Stimulated activated naive CD8-positive, alpha-beta T cell treated with anti-CD3 and anti-CD28 coated beads, Interleukin-15, Interleukin-2, amounts not matched to agents 100 U/mL and 50 U/mL, for 24 hours (primary cell): ENCODE data around the gene APBB2.
"Not testable (repeated sequence)": the region's sequence is repeated elsewhere in the genome, so short reads cannot be mapped to it uniquely, and the experiment has no call there.

Experiments
- ATAC-seq: fragments of 150-1000 bp; cut with Tn5 transposase; one replicate; pipeline ENCODE4 v1.10.0; 2021
- DNase-seq: peaks from one replicate; pipeline ENCODE4 v3.0.0; 2021

Gene APBB2

DNA sequence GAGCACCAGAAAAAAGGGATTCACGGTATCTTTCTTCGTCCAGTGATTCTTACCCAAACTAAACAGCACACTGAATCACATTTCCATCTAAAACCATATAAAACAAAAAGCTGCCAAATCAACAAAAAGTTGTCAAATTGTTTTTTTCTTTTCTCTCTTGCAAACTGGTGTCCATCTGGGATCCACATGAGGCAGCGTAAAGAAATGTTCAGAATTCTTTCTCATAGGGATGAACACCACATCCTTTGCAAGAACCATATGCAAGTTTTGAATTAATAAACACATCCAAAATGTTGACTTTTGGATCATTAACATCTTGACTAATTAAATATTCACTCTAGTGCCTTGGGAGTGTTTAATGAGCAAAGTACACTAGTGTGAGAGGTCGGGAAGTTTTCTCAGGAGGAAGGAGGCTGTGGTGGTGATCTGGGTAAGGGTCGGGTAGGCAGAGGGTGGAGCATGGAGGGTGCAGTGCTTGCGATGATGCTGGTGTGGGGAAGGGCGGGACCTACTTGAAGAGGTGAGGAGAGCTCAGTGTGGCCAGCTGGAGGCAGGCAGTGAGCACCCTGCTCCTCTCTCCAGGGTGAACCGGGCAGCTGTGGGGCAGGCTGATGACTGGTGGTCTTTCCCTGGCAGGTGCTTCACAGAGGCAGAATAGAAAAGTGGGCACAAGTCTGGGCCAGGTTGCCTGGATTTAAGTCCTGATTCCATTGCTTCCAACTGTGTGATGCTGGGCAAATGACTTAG is 391.7 kb downstream of the APBB2 start:
- ATAC-seq (no peak), DNase-seq (no peak)

DNA sequence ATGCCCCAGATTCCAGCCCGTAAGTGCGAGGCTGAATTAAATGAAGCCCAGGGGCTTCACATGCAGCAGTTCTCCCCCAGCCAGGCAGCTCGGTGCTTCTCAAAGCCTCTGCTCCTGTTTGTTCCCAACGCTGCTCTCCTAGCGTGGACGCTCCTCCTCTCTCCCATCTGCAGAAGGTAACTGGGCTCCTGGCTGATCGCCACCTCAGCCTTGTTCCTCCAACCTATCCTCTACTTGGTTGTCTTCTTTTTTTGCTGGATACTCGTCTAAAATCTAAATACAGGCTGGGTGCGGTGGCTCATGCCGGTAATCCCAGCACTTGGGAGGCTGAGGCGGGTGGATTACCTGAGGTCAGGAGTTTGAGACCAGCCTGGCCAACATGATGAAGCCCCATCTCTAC is 394.2 kb downstream of the APBB2 start:
- DNase-seq (no peak), ATAC-seq (no peak)

DNA sequence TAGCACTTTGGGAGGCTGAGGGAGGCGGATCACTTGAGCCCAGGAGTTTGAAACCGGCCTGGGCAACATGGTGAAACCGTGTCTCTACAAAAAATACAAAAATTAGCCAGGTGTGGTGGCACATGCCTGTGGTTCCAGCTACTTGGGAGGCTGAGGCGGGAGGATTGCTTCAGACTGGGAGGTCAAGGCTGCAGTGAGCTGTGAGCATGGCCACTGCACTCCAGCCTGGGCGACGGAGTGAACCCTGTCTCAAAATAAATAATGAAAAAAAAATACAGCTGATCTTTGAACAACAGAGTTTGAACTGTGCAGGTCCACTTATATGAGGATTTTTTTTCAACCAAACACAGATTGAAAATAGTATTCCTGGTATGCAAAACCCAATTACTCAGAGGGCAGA is 397.2 kb downstream of the APBB2 start:
- ATAC-seq, DNase-seq: not testable (repeated sequence)

DNA sequence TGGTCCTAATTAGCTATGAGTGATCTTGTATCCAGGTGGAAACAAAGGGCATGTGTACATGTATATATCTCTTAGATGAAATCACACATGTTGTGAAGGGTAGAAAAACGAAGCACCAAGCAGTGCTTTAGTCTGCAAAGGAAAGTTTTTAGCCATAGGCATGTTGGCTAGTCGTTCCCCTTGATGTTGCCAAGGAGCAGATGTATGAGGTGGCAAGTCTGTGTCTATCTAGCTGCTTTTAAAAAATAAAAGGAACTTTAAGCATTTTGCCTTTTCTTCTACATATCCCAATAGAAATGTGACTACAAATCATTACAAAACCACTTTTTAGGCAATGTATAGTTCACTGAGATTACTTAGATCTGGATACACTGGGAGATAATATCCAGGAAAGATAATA is 401.5 kb downstream of the APBB2 start:
- ATAC-seq = no peak
- DNase-seq = no peak

DNA sequence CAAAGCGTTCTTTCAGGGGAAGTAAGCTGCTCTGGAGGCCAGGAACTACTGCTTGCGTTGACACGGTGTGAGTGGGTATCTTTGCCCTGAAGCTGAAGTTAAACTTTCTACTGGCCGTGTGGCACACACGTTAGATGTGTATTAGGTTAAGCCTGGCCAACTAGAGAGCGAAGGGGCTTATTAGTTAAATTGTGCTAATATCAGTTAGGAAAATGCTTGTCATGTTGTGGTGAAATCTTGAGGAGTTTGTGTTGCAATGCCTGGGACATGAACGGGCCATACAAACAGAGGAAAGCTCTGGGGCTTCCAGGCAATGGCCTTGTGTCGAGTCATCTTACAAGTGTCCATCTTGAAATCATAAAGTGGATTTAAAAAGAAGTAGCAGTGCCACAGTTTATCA is 402.0 kb downstream of the APBB2 start:
- ATAC-seq (no peak), DNase-seq (no peak)

DNA sequence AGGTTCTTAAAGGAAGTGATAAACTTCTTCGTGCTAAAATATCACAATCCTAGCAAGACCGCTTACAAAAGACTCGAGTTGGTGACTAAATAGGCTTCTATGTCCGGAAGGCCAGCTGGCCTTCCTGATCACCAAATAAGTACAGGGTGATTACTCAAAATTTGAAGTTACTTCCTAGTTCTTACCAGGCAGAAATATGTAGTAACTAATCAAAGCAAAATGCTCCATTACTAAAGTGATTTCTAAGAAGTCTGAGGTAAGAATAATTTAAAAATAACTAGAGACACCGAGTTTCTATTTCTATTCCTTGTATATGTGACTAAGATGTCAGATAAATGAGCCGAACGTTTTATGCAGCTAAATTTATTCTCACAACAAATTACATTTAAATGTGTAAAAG is 402.4 kb downstream of the APBB2 start:
- no peak for DNase-seq
- no peak for ATAC-seq

DNA sequence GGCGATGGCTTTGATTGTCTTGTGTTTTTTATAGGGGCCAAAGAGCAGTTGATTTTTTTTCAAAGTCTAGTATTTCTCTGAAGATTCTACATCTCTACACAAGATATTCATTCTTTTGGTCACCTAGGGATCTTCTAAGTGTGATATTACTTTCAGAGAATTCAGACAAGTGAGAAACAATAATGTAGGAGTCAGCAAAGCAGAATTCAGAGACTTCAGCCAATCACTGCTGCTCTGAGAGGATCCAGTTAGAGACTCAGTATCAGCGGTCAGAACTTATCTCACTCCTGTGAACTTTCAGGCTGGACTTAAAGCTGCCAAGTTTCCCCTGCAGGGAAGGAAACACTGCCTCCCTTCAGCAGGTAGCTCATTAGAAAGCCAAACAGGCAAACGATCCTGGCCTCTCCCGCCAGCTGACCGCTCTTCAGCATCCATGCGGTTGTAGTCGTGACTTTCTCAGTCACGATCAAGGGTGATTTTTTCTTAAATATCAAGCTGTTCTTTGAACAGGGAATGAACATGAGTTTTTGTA is 405.4 kb downstream of the APBB2 start:
- no peak for ATAC-seq
- DNase-seq = no peak

DNA sequence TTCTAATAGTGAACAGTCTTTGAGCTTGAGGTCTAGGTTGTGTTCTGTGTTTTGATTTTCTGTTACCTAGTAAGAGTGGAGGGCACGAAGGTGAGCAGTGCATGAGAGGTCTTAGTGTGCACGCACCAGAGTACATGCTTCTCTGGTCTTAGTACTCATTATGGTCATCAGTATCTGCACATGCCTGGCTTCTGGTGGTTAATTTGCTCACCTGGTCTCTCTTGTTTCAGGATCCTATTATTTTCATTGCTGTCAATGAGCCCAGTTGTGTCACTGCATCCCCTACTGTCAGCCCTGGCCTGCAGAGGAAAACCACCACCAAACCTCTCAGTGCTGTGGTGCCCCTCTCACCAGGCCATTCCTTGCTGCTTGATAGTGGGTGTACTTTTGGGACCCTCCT is 409.7 kb downstream of the APBB2 start:
- DNase-seq (no peak), ATAC-seq (no peak)

DNA sequence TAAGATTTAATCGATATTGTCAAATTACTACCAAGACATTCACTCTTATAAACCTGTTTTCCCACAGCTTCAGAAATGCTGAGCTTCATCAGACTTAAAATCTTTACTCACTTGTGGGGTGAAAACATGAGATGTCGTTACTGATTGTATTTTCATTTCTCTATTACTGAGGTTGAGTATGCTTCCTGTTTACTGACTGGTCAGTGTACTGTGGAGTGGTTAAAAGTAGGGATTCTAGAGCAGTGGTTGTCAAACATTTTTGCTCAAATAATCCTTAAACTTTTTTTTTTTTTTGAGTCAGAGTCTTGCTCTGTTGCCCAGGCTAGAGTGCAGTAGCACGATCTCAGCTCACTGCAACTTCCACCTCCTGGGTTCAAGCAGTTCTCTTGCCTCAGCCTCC is 414.3 kb downstream of the APBB2 start:
- ATAC-seq (no peak), DNase-seq (no peak)

DNA sequence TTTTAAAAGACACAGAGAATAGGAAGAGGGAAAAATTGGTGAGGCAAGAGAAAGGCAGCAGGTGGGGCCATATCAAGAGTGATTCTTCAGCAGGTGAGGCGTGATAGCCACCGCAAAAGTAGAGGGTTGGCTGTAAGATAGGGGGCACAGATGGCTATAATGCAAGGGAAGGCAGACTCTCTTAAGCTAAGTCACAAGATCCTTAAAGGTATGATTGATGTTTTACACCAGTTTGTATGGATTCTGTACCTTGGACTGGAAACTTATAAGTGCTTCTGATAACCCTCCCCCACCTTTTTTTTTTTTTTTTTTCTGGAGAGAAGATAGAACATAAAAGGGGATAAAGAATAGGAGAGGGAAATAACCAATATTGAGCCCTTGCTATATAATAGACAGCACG is 424.6 kb downstream of the APBB2 start:
- no peak for ATAC-seq
- DNase-seq = no peak

DNA sequence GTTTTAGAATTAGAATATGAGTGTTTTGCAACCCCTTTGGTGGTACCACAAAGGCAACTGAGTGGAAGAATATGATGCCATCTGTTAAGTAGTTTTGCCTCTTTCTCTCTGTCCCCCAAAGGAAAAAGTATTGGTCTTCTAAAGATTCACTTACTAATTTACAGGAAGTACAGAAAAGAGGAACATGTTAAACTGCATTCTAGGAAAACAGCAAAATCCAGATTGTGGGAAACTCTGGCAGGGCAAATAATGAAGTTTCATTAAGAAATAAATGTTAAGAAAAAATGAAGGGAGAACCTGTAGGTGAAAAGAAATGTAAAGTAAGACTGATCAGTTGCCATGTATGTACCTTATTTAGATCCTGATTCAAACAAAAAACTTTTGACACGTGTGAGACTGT is 425.3 kb downstream of the APBB2 start:
- DNase-seq = no peak
- no peak for ATAC-seq

DNA sequence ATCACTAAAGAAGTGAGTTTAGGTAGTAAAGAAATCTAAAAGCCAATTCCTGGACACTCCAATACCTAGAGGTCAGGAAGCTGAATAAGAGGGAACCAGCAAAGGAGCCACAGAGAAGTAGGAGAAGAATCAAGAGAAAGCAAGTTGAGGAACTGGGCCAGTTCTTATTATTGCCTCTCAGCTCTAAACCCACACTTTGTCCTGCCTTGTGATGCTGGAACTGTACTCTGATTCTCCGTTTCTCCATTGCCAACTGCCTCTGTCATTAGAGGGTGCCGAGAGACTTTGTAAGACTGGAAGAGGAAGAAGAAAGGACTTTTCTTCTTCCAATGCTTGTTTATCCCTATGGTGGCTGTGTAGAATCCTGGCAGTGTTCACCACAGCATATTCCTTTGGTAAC is 426.0 kb downstream of the APBB2 start:
- ATAC-seq = no peak
- DNase-seq = no peak

DNA sequence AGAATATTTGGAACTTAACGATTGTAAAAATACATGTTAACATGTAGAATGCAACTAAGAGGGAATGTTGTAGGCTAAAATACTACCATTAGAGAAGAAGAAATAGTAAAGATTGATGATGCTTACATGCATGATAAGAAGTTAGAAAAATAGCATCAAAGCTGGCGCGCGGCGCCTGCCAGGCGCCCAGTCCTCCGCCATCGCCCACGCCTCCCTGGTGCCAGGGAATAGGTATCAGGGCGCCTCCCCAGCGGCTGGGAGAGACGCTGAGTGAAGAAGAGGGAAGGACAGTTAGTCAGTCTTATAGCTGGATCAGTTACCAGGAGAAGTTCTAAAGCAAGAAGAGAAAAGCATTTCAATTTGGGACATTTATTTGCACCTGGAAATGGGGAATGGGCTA is 428.6 kb downstream of the APBB2 start:
- no peak for ATAC-seq
- no peak for DNase-seq

DNA sequence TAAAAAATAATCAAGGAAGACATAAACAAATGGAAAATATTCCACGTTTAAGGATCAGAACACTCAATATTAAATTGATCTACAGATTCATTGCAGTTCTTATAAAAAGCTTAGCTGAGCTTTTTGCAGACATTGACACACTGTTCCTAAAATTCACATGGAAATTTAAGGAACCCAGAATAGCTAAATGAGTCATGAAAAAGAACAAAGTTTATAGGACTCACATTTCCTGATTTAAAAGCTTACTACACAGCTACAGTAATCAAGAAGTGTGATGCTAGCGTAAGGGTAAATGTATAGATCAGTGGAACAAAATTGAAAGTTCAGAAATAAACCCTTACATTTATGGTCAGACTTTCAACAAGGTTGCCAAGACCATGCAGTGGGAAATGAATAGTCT is 431.5 kb downstream of the APBB2 start:
- no peak for DNase-seq
- ATAC-seq = no peak

DNA sequence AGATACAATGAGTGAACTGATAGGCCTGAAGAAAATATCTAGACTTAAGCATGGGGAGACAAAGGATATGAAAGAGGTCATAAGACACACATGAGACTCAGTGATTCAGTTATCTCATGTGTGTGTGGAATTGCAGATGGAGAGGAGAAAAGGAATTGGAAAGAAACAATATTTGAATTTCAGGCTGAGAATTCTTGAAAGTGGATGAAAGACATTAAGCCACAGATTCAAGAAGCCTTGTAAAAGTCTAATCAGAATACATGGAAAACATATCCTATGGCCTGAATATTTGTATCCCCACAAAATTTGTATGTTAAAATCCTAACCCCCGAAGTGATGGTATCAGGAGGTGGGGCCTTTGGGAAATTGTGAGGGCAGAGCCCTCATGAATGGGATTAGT is 436.3 kb downstream of the APBB2 start:
- ATAC-seq (no peak), DNase-seq (no peak)

DNA sequence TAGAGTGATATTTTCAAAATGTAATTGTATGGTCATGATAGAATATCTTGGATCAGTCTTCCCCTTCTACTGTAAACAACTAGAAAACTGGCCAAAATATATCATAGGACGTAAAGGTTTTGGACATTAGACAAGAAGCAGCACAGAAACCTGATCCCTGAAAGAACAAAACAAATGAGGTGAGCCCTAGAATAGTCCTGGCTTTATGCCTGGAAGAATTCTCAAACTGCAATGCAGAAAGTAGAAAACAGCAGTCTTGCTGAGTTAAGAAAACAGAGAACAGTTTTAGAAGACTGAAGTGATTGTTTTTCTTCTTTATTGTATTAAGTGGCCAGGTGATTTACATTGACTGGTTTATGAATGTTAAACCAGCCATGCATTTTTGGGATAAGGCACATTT is 445.1 kb downstream of the APBB2 start:
- no peak for DNase-seq
- ATAC-seq = no peak

DNA sequence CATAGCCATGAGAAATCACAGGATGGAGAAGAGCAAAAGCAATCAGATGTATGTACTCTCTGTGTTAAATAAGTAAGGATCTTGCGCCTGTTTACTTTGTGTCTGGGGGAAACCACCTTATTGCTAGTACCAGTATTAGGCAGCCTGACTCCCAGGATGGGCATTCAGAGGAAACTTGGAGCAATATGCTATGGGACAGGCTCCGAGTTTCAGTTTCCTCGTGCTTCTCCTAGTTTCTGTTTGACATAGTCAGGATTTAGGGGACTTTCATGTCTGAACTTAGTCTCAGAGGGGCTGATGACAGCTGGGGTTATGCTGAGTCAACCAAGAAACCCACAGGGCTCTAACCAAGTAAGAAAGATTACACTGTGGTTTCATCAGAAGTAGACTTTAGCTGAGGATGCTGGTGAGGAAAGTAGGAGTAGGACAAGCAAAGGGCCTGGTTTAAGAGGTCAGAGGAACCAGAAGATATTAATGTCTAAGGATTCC is 451.1 kb downstream of the APBB2 start:
- peak; percentile 36 for DNase-seq
- ATAC-seq = peak; percentile 93
